Measurements from ENCODE around the gene ELFN1.

DNA sequence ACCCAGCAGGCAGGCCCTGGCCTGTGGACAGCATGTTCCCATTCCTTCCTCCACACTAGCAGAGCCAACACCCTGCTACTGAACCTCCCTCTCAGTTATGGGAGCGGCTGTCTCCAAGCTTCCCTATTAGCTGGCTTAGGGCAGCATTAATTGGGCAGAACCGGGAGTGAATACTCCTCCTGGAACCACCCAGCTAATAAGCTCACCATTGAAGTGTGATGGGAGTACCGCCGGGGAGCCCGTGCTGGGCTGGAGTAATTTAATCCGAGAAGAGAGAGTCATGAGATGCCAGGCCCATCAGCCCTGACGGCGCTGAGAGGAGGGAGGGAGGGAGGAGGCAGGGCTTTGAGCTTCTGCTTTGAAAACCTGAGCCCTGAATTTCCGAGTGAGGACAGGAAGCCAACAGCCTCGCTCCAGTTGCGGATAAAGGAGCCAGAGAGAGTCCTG, 31.8 kb upstream of the ELFN1 start:
- TF ChIP-seq CTCF (IDR thresholded peaks at IDR 0.05) (no peak), GABPA (IDR thresholded peaks at IDR 0.05; ENCODE audit: low read depth) (no peak), EP300 (IDR thresholded peaks at IDR 0.05; ENCODE audit: borderline replicate concordance in 1 of 2, low read depth in 1 of 2, low read length in 1 of 2) (no peak), USF1 (IDR thresholded peaks at IDR 0.05; ENCODE audit: borderline replicate concordance, low read depth) (no peak), MXI1 (IDR thresholded peaks at IDR 0.05; ENCODE audit: low read depth, low read length) (no peak), GATA2 (CRISPR knock-in tag; IDR thresholded peaks at IDR 0.05) (no peak), SMC3 (IDR thresholded peaks at IDR 0.05; ENCODE audit: low read depth, low read length) (no peak), FOXJ3 (CRISPR knock-in tag; IDR thresholded peaks at IDR 0.05) (no peak), FOXM1 (IDR thresholded peaks at IDR 0.05; ENCODE audit: low read depth) (no peak), NFIC (IDR thresholded peaks at IDR 0.05; ENCODE audit: borderline replicate concordance) (no peak)
- TF ChIP-seq, protein P1, sequence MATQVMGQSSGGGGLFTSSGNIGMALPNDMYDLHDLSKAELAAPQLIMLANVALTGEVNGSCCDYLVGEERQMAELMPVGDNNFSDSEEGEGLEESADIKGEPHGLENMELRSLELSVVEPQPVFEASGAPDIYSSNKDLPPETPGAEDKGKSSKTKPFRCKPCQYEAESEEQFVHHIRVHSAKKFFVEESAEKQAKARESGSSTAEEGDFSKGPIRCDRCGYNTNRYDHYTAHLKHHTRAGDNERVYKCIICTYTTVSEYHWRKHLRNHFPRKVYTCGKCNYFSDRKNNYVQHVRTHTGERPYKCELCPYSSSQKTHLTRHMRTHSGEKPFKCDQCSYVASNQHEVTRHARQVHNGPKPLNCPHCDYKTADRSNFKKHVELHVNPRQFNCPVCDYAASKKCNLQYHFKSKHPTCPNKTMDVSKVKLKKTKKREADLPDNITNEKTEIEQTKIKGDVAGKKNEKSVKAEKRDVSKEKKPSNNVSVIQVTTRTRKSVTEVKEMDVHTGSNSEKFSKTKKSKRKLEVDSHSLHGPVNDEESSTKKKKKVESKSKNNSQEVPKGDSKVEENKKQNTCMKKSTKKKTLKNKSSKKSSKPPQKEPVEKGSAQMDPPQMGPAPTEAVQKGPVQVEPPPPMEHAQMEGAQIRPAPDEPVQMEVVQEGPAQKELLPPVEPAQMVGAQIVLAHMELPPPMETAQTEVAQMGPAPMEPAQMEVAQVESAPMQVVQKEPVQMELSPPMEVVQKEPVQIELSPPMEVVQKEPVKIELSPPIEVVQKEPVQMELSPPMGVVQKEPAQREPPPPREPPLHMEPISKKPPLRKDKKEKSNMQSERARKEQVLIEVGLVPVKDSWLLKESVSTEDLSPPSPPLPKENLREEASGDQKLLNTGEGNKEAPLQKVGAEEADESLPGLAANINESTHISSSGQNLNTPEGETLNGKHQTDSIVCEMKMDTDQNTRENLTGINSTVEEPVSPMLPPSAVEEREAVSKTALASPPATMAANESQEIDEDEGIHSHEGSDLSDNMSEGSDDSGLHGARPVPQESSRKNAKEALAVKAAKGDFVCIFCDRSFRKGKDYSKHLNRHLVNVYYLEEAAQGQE (IDR thresholded peaks at IDR 0.05; ENCODE audit: low read depth, low read length) = no peak
- TF ChIP-seq, protein P2, sequence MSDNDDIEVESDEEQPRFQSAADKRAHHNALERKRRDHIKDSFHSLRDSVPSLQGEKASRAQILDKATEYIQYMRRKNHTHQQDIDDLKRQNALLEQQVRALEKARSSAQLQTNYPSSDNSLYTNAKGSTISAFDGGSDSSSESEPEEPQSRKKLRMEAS (IDR thresholded peaks at IDR 0.05; ENCODE audit: low read depth) = no peak
